ENCODE measurements around the gene TNS1. TPM values are rescaled to one million over a fixed set of nuclear protein-coding genes. Genes with fewer than 3 reads are reported as not detected.

TNS1 gene
- total RNA-seq, 1 experiment from 2014 or later = 4.5 TPM

DNA sequence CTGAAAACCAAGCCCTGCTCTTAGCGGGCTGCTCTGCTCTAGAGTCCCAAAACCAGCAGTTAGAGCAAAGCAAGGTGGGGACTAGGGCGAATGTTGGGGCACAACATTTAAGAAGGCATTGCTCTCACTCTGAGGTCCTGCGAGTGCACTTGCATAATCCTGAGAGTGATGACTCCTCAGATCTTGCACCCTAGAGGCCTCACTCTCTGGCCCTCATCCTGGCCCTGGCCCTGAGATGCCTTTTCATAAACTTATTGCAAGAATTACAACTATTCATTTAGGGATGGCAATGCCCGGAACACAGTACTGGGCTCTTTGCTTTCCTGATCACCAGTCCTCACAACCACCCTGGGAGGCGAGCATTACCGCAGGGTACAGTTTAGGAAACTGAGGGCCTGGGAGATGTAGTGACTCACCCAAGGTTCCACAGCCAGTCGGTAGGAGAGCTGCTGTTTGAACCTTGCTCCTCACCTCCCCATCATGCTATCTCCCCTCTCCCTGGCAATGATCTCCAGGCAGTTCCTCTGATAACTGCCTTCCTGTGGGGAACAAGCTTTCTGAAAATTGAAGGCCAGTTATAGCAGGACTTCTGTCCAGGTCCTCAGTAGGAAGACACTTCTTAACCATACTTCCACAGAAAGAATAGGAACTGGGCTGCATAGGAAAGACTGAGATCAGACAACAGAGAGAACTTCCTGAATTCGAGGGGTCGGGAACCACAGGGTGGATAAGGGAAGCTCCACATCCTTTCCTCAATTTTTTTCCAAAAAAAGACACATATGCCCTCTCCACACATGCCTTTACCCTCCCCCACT is 91.3 kb downstream of the TNS1 start:
- no peak for DNase-seq (ENCODE audit: low spot score)
- Mint-ChIP-seq H3K27me3 (ENCODE audit: low read depth) (peaks cover 7% of the 10 kb centered on the region), H3K4me1 (peaks cover 21% of the 10 kb centered on the region), H3K27ac (no peak overlapping the region), H3K9me3 (no peaks in the 10 kb centered on the region), H3K4me3 (peak overlapping the region; percentile 22; the same call in 1 of the 2 replicates), H3K36me3 (no peaks in the 10 kb centered on the region)
- no peak for ATAC-seq
- no peak for TF ChIP-seq ZNF263 (CRISPR knock-in tag; IDR thresholded peaks at IDR 0.05; ENCODE audit: low read depth)
- no peak for TF ChIP-seq ZNF671 (CRISPR knock-in tag; IDR thresholded peaks at IDR 0.05)
- TF ChIP-seq KAT7 (CRISPR knock-in tag; IDR thresholded peaks at IDR 0.05; ENCODE audit: borderline replicate concordance) = no peak
- TF ChIP-seq, protein P1, sequence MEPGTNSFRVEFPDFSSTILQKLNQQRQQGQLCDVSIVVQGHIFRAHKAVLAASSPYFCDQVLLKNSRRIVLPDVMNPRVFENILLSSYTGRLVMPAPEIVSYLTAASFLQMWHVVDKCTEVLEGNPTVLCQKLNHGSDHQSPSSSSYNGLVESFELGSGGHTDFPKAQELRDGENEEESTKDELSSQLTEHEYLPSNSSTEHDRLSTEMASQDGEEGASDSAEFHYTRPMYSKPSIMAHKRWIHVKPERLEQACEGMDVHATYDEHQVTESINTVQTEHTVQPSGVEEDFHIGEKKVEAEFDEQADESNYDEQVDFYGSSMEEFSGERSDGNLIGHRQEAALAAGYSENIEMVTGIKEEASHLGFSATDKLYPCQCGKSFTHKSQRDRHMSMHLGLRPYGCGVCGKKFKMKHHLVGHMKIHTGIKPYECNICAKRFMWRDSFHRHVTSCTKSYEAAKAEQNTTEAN (CRISPR knock-in tag; IDR thresholded peaks at IDR 0.05) = no peak
- no peak for TF ChIP-seq TP53 (CRISPR knock-in tag; IDR thresholded peaks at IDR 0.05)
- no peak for TF ChIP-seq IRF2 (CRISPR knock-in tag; IDR thresholded peaks at IDR 0.05; ENCODE audit: borderline replicate concordance, low read depth)
- no peak for TF ChIP-seq ZNF138 (CRISPR knock-in tag; conservative IDR thresholded peaks at IDR 0.05)
- no peak for TF ChIP-seq NR1H2 (CRISPR knock-in tag; IDR thresholded peaks at IDR 0.05)
- no peak for TF ChIP-seq ZBTB21 (CRISPR knock-in tag; IDR thresholded peaks at IDR 0.05; ENCODE audit: borderline replicate concordance)
- TF ChIP-seq, protein P2, sequence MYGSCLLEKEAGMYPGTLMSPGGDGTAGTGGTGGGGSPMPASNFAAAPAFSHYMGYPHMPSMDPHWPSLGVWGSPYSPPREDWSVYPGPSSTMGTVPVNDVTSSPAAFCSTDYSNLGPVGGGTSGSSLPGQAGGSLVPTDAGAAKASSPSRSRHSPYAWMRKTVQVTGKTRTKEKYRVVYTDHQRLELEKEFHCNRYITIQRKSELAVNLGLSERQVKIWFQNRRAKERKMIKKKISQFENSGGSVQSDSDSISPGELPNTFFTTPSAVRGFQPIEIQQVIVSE (CRISPR knock-in tag; IDR thresholded peaks at IDR 0.05; ENCODE audit: borderline replicate concordance) = no peak
- TF ChIP-seq ELF4 (CRISPR knock-in tag; IDR thresholded peaks at IDR 0.05; ENCODE audit: low read depth) = no peak
- no peak for TF ChIP-seq FOXJ3 (CRISPR knock-in tag; IDR thresholded peaks at IDR 0.05; ENCODE audit: borderline replicate concordance)
- TF ChIP-seq ATF1 (CRISPR knock-in tag; IDR thresholded peaks at IDR 0.05) = no peak
- TF ChIP-seq TCF7 (CRISPR knock-in tag; IDR thresholded peaks at IDR 0.05; ENCODE audit: low read depth) = no peak
- TF ChIP-seq JAZF1 (CRISPR knock-in tag; IDR thresholded peaks at IDR 0.05) = no peak
- no peak for TF ChIP-seq SOX15 (CRISPR knock-in tag; IDR thresholded peaks at IDR 0.05)
- TF ChIP-seq, protein P3, sequence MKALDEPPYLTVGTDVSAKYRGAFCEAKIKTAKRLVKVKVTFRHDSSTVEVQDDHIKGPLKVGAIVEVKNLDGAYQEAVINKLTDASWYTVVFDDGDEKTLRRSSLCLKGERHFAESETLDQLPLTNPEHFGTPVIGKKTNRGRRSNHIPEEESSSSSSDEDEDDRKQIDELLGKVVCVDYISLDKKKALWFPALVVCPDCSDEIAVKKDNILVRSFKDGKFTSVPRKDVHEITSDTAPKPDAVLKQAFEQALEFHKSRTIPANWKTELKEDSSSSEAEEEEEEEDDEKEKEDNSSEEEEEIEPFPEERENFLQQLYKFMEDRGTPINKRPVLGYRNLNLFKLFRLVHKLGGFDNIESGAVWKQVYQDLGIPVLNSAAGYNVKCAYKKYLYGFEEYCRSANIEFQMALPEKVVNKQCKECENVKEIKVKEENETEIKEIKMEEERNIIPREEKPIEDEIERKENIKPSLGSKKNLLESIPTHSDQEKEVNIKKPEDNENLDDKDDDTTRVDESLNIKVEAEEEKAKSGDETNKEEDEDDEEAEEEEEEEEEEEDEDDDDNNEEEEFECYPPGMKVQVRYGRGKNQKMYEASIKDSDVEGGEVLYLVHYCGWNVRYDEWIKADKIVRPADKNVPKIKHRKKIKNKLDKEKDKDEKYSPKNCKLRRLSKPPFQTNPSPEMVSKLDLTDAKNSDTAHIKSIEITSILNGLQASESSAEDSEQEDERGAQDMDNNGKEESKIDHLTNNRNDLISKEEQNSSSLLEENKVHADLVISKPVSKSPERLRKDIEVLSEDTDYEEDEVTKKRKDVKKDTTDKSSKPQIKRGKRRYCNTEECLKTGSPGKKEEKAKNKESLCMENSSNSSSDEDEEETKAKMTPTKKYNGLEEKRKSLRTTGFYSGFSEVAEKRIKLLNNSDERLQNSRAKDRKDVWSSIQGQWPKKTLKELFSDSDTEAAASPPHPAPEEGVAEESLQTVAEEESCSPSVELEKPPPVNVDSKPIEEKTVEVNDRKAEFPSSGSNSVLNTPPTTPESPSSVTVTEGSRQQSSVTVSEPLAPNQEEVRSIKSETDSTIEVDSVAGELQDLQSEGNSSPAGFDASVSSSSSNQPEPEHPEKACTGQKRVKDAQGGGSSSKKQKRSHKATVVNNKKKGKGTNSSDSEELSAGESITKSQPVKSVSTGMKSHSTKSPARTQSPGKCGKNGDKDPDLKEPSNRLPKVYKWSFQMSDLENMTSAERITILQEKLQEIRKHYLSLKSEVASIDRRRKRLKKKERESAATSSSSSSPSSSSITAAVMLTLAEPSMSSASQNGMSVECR (CRISPR knock-in tag; IDR thresholded peaks at IDR 0.05; ENCODE audit: borderline replicate concordance) = no peak
- ChIA-PET POLR2A (interaction anchor here (0.6 to 0.7 kb wide), 2 partner anchors 55 to 102 kb away, joined by 3 to 5 read pairs; no protein-coding TSS in a partner anchor), CTCF (interaction anchor here (0.5 to 3.9 kb wide), 4 partner anchors 10 to 126 kb away, joined by 3 to 23 read pairs (median 8); no protein-coding TSS in a partner anchor)

DNA sequence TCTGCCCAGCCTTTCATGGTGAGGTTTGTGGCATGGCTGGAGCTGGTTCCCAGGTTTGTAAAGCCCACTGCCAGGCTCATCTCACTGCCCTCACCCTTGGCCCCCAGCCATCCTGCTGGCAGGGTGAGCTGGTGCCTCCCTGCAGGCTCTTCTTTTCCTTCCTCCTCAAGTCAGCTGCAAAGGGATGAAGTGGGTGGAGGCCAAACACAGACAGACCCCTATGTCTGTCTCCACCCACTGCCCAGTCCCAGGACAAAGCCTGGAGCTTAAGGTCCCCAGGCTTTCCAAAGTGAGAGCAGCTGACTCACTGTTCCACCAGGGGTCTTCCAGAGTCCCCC is 92.0 kb downstream of the TNS1 start:
- POLR2A ChIA-PET = interaction anchor here (0.6 kb wide), 1 partner anchor 102 kb away, joined by 5 read pairs; no protein-coding TSS in a partner anchor
- ATAC-seq = no peak
- peaks cover 18% of the 10 kb centered on the region for H3K4me1 Mint-ChIP-seq
- no peaks in the 10 kb centered on the region for H3K9me3 Mint-ChIP-seq
- no peaks in the 10 kb centered on the region for H3K36me3 Mint-ChIP-seq
- CTCF ChIA-PET = interaction anchor here (0.9 to 3.9 kb wide), 3 partner anchors 12 to 125 kb away, joined by 3 to 23 read pairs (median 9); no protein-coding TSS in a partner anchor
- H3K27ac Mint-ChIP-seq = no peak overlapping the region
- H3K27me3 Mint-ChIP-seq (ENCODE audit: low read depth) = peaks cover 7% of the 10 kb centered on the region
- DNase-seq (ENCODE audit: low spot score) = no peak
- no peak overlapping the region for H3K4me3 Mint-ChIP-seq
- TF ChIP-seq, protein P4, sequence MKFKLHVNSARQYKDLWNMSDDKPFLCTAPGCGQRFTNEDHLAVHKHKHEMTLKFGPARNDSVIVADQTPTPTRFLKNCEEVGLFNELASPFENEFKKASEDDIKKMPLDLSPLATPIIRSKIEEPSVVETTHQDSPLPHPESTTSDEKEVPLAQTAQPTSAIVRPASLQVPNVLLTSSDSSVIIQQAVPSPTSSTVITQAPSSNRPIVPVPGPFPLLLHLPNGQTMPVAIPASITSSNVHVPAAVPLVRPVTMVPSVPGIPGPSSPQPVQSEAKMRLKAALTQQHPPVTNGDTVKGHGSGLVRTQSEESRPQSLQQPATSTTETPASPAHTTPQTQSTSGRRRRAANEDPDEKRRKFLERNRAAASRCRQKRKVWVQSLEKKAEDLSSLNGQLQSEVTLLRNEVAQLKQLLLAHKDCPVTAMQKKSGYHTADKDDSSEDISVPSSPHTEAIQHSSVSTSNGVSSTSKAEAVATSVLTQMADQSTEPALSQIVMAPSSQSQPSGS (CRISPR knock-in tag; IDR thresholded peaks at IDR 0.05; ENCODE audit: borderline replicate concordance, low read depth) = no peak
- TF ChIP-seq, protein P5, sequence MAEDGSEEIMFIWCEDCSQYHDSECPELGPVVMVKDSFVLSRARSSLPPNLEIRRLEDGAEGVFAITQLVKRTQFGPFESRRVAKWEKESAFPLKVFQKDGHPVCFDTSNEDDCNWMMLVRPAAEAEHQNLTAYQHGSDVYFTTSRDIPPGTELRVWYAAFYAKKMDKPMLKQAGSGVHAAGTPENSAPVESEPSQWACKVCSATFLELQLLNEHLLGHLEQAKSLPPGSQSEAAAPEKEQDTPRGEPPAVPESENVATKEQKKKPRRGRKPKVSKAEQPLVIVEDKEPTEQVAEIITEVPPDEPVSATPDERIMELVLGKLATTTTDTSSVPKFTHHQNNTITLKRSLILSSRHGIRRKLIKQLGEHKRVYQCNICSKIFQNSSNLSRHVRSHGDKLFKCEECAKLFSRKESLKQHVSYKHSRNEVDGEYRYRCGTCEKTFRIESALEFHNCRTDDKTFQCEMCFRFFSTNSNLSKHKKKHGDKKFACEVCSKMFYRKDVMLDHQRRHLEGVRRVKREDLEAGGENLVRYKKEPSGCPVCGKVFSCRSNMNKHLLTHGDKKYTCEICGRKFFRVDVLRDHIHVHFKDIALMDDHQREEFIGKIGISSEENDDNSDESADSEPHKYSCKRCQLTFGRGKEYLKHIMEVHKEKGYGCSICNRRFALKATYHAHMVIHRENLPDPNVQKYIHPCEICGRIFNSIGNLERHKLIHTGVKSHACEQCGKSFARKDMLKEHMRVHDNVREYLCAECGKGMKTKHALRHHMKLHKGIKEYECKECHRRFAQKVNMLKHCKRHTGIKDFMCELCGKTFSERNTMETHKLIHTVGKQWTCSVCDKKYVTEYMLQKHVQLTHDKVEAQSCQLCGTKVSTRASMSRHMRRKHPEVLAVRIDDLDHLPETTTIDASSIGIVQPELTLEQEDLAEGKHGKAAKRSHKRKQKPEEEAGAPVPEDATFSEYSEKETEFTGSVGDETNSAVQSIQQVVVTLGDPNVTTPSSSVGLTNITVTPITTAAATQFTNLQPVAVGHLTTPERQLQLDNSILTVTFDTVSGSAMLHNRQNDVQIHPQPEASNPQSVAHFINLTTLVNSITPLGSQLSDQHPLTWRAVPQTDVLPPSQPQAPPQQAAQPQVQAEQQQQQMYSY (CRISPR knock-in tag; IDR thresholded peaks at IDR 0.05) = no peak
- TF ChIP-seq ZNF263 (CRISPR knock-in tag; IDR thresholded peaks at IDR 0.05; ENCODE audit: low read depth) = no peak

All from WTC11 (cell line).